ENCODE results near the gene TRHDE.

The TRHDE gene

DNA sequence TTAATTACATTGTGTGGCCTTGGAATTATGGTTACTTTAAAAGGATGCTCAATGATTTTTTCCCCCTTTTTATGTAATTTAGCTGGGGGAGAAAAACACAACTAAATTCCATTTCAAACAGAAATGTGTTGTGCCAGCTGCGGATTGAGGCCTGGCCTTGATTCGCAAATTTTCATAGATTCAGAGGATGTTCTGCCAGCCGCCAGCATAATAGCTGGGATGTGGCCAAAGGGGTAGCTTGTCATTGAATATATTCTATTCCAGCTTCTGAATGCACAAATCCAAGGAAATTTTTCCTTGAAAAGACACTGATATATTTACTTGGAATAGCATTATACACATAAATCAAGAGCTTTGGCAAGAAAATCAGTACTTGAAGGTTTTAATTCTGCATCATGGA is 43.7 kb downstream of the TRHDE start:
- Histone ChIP-seq H3K36me3 (ENCODE audit: low read length) (no peaks in the 10 kb centered on the region), H3K27me3 (ENCODE audit: low read length) (0 out of 2 replicates have a peak, but pooled peaks cover 3% of the 10 kb centered on the region), H3K9me3 (ENCODE audit: insufficient read depth, low read length) (no peaks in the 10 kb centered on the region), H3K9me2 (replicated peaks; ENCODE audit: insufficient read depth, low read length) (no peaks in the 10 kb centered on the region), H3K4me2 (ENCODE audit: low read depth, low read length, poor library complexity, severe bottlenecking) (no peak overlapping the region), H2AFZ (ENCODE audit: low read depth, low read length, severe bottlenecking) (no peak overlapping the region), H3F3A (ENCODE audit: insufficient read depth) (no peaks in the 10 kb centered on the region), H3K4me3 (ENCODE audit: insufficient read depth, low read length, poor library complexity, severe bottlenecking) (no peak overlapping the region), H4K20me1 (ENCODE audit: low read depth, low read length) (no peaks in the 10 kb centered on the region), H3K27ac (ENCODE audit: low read depth, low read length) (no peak overlapping the region), H3K79me2 (ENCODE audit: insufficient read depth, low read length) (no peaks in the 10 kb centered on the region), H3K9ac (ENCODE audit: low read length) (no peak overlapping the region)
- no peak for TF ChIP-seq EZH2phosphoT487 (conservative IDR thresholded peaks at IDR 0.05; ENCODE audit: low read length)
- TF ChIP-seq, protein P1, sequence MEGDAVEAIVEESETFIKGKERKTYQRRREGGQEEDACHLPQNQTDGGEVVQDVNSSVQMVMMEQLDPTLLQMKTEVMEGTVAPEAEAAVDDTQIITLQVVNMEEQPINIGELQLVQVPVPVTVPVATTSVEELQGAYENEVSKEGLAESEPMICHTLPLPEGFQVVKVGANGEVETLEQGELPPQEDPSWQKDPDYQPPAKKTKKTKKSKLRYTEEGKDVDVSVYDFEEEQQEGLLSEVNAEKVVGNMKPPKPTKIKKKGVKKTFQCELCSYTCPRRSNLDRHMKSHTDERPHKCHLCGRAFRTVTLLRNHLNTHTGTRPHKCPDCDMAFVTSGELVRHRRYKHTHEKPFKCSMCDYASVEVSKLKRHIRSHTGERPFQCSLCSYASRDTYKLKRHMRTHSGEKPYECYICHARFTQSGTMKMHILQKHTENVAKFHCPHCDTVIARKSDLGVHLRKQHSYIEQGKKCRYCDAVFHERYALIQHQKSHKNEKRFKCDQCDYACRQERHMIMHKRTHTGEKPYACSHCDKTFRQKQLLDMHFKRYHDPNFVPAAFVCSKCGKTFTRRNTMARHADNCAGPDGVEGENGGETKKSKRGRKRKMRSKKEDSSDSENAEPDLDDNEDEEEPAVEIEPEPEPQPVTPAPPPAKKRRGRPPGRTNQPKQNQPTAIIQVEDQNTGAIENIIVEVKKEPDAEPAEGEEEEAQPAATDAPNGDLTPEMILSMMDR (IDR thresholded peaks at IDR 0.05; ENCODE audit: insufficient read depth, low read length, poor library complexity, severe bottlenecking), result no peak

- TF ChIP-seq, protein P1 (IDR thresholded peaks at IDR 0.05; ENCODE audit: insufficient read depth, low read length, poor library complexity, severe bottlenecking), result no peak
- TF ChIP-seq EZH2phosphoT487 (conservative IDR thresholded peaks at IDR 0.05; ENCODE audit: low read length), result no peak
Observed at GRCh38 chr12:72318341-72318740, 46.2 kb downstream of the TRHDE start.

GRCh38 chr12:72323881-72324280 is 51.7 kb downstream of the TRHDE start:
- TF ChIP-seq EZH2phosphoT487 (conservative IDR thresholded peaks at IDR 0.05; ENCODE audit: low read length), result no peak
- no peaks in the 10 kb centered on the region for H3F3A ChIP-seq (ENCODE audit: insufficient read depth)
- H3K4me2 ChIP-seq (ENCODE audit: low read depth, low read length, poor library complexity, severe bottlenecking), result no peak overlapping the region
- no peak overlapping the region for H2AFZ ChIP-seq (ENCODE audit: low read depth, low read length, severe bottlenecking)
- no peak overlapping the region for H3K9ac ChIP-seq (ENCODE audit: low read length)
- no peaks in the 10 kb centered on the region for H3K79me2 ChIP-seq (ENCODE audit: insufficient read depth, low read length)
- no peaks in the 10 kb centered on the region for H4K20me1 ChIP-seq (ENCODE audit: low read depth, low read length)
- no peak overlapping the region for H3K27ac ChIP-seq (ENCODE audit: low read depth, low read length)
- no peaks in the 10 kb centered on the region for H3K27me3 ChIP-seq (ENCODE audit: low read length)
- no peaks in the 10 kb centered on the region for H3K36me3 ChIP-seq (ENCODE audit: low read length)
- H3K9me3 ChIP-seq (ENCODE audit: insufficient read depth, low read length), result no peaks in the 10 kb centered on the region
- H3K4me3 ChIP-seq (ENCODE audit: insufficient read depth, low read length, poor library complexity, severe bottlenecking), result no peak overlapping the region
- no peaks in the 10 kb centered on the region for H3K9me2 ChIP-seq (replicated peaks; ENCODE audit: insufficient read depth, low read length)

More at GRCh38 chr12:72318341-72318740, 46.2 kb downstream of the TRHDE start:
- Histone ChIP-seq H3K79me2 (ENCODE audit: insufficient read depth, low read length) (no peaks in the 10 kb centered on the region), H3K9me2 (replicated peaks; ENCODE audit: insufficient read depth, low read length) (no peaks in the 10 kb centered on the region), H3K4me3 (ENCODE audit: insufficient read depth, low read length, poor library complexity, severe bottlenecking) (no peak overlapping the region), H4K20me1 (ENCODE audit: low read depth, low read length) (no peaks in the 10 kb centered on the region), H2AFZ (ENCODE audit: low read depth, low read length, severe bottlenecking) (no peak overlapping the region), H3F3A (ENCODE audit: insufficient read depth) (no peaks in the 10 kb centered on the region), H3K36me3 (ENCODE audit: low read length) (no peaks in the 10 kb centered on the region), H3K9me3 (ENCODE audit: insufficient read depth, low read length) (no peaks in the 10 kb centered on the region), H3K27me3 (ENCODE audit: low read length) (0 out of 2 replicates have a peak, but pooled peaks cover 3% of the 10 kb centered on the region), H3K27ac (ENCODE audit: low read depth, low read length) (no peak overlapping the region), H3K4me2 (ENCODE audit: low read depth, low read length, poor library complexity, severe bottlenecking) (no peak overlapping the region), H3K9ac (ENCODE audit: low read length) (no peak overlapping the region)

DNA sequence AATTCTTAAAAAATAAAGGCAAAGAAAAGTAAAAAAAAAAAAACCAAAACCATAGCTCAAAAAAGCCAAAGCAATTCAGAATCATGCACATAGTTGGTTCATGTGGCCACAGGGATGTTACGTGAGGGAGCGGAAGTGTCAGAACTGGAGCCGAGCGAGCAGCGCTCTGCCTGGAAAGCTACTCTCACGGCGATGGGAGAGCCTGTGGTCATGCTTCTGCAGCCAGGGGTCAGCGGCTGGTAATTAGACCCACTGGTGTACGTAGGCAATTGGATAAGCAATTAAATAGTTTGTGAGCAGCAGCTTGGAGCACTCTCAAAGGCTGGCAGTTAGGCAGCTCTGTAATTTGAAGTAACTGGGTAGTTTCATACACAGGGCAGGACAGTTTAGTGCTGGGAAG is 58.1 kb downstream of the TRHDE start:
- no peak overlapping the region for H3K4me2 ChIP-seq (ENCODE audit: low read depth, low read length, poor library complexity, severe bottlenecking)
- no peak overlapping the region for H3K4me3 ChIP-seq (ENCODE audit: insufficient read depth, low read length, poor library complexity, severe bottlenecking)
- H3F3A ChIP-seq (ENCODE audit: insufficient read depth), result no peaks in the 10 kb centered on the region
- no peaks in the 10 kb centered on the region for H3K79me2 ChIP-seq (ENCODE audit: insufficient read depth, low read length)
- H3K27ac ChIP-seq (ENCODE audit: low read depth, low read length), result no peak overlapping the region
- H2AFZ ChIP-seq (ENCODE audit: low read depth, low read length, severe bottlenecking), result no peak overlapping the region
- no peaks in the 10 kb centered on the region for H3K27me3 ChIP-seq (ENCODE audit: low read length)
- H4K20me1 ChIP-seq (ENCODE audit: low read depth, low read length), result no peaks in the 10 kb centered on the region
- no peaks in the 10 kb centered on the region for H3K9me2 ChIP-seq (replicated peaks; ENCODE audit: insufficient read depth, low read length)
- no peaks in the 10 kb centered on the region for H3K9me3 ChIP-seq (ENCODE audit: insufficient read depth, low read length)
- H3K9ac ChIP-seq (ENCODE audit: low read length), result no peak overlapping the region
- no peaks in the 10 kb centered on the region for H3K36me3 ChIP-seq (ENCODE audit: low read length)
- no peak for TF ChIP-seq EZH2phosphoT487 (conservative IDR thresholded peaks at IDR 0.05; ENCODE audit: low read length)
- TF ChIP-seq, protein P1 (IDR thresholded peaks at IDR 0.05; ENCODE audit: insufficient read depth, low read length, poor library complexity, severe bottlenecking), result no peak

All from SU-DHL-6 (cell line).